ENCODE data around the gene XXYLT1. TPM values are rescaled to one million over a fixed set of nuclear protein-coding genes. Genes with fewer than 3 reads are reported as not detected.

The XXYLT1 gene
- total RNA-seq, 2 experiments from 2014 or later = 17.2 to 19.6 TPM

GRCh38 chr3:195263925-195264600 is 6.9 kb downstream of the XXYLT1 start:
- no TSS peak for BruUV-seq (replicated peaks)
- Histone ChIP-seq H3K27ac (ENCODE audit: low read depth, low read length, poor library complexity, severe bottlenecking) (no peak overlapping the region), H3K4me1 (ENCODE audit: insufficient read depth, low read length, poor library complexity, severe bottlenecking) (peaks cover 27% of the 10 kb centered on the region), H3K36me3 (ENCODE audit: insufficient read depth, low read length) (peaks cover 26% of the 10 kb centered on the region), H2AFZ (ENCODE audit: low read length) (no peak overlapping the region), H3K9me2 (ENCODE audit: insufficient read depth, low read length) (no peaks in the 10 kb centered on the region), H3K4me3 (ENCODE audit: low read depth, low read length, poor library complexity, severe bottlenecking) (no peak overlapping the region), H4K20me1 (ENCODE audit: insufficient read depth, low read length) (peaks cover 8% of the 10 kb centered on the region), H3K4me2 (ENCODE audit: low read length) (no peak overlapping the region), H3K79me2 (ENCODE audit: insufficient read depth, low read depth, low read length) (peaks cover 6% of the 10 kb centered on the region; the same call in 1 of the 2 replicates), H3K9me3 (ENCODE audit: low read length) (no peaks in the 10 kb centered on the region)
- intact Hi-C loops (cut with micrococcal nuclease; ENCODE audit: unreplicated experiment) = no loop called here
- ChIA-PET CTCF (ENCODE audit: unreplicated experiment) (no interaction called here), POLR2A (no interaction called here)
- TF ChIP-seq CTCF (conservative IDR thresholded peaks at IDR 0.05; ENCODE audit: low read length) = no peak
- no peak for TF ChIP-seq EZH2phosphoT487 (IDR thresholded peaks at IDR 0.05; ENCODE audit: borderline replicate concordance, low read depth, low read length)
- no peak for DNase-seq (ENCODE audit: low spot score)

- TF ChIP-seq EZH2phosphoT487 (IDR thresholded peaks at IDR 0.05; ENCODE audit: borderline replicate concordance, low read depth, low read length) (no peak), CTCF (conservative IDR thresholded peaks at IDR 0.05; ENCODE audit: low read length) (no peak)
- Histone ChIP-seq H3K79me2 (ENCODE audit: insufficient read depth, low read depth, low read length) (no peaks in the 10 kb centered on the region; the same call in 1 of the 2 replicates), H3K4me3 (ENCODE audit: low read depth, low read length, poor library complexity, severe bottlenecking) (no peak overlapping the region), H3K4me1 (ENCODE audit: insufficient read depth, low read length, poor library complexity, severe bottlenecking) (peaks cover 27% of the 10 kb centered on the region), H3K27ac (ENCODE audit: low read depth, low read length, poor library complexity, severe bottlenecking) (no peak overlapping the region), H4K20me1 (ENCODE audit: insufficient read depth, low read length) (peaks cover 5% of the 10 kb centered on the region; the same call in 1 of the 2 replicates), H3K4me2 (ENCODE audit: low read length) (no peak overlapping the region), H3K9me3 (ENCODE audit: low read length) (no peaks in the 10 kb centered on the region), H3K9me2 (ENCODE audit: insufficient read depth, low read length) (no peaks in the 10 kb centered on the region), H2AFZ (ENCODE audit: low read length) (no peak overlapping the region), H3K36me3 (ENCODE audit: insufficient read depth, low read length) (peaks cover 26% of the 10 kb centered on the region)
- POLR2A ChIA-PET = no interaction called here
- intact Hi-C loops (cut with micrococcal nuclease; ENCODE audit: unreplicated experiment) = no loop called here
- DNase-seq (ENCODE audit: low spot score) = no peak
- BruUV-seq (replicated peaks) = no TSS peak
- CTCF ChIA-PET (ENCODE audit: unreplicated experiment) = interaction anchor here (0.6 to 0.7 kb wide), 2 partner anchors 8 to 266 kb away, joined by 3 to 6 read pairs; partner anchors contain the start of gene XXYLT1
Measured at GRCh38 chr3:195263193-195263924, 7.6 kb downstream of the XXYLT1 start.

Measured in OCI-LY7 (cell line).